GM13977 (cell line): ENCODE measurements around the gene CBLN1.

ENCODE experiments used
- DNase-seq: peaks from one replicate; pipeline ENCODE4 v3.0.0; 2012; ENCODE audit warnings: low spot score
- in situ Hi-C: fragments of 300-500 bp; cut with MboI; formaldehyde crosslinking; loops from one replicate; pipeline ENCODE4 v1.12.0; 2022; ENCODE audit warnings: low sequenced_read_pairs, low pct_unique_long_range_greater_than_20kb, mixed read lengths, inconsistent platforms; ENCODE audit not compliant: unreplicated experiment
- TF ChIP-seq, protein P1 (sequence below): IDR thresholded peaks from 2 replicates; pipeline ENCODE4 v1.5.1; 2012; ENCODE audit warnings: mild to moderate bottlenecking, control low read depth; ENCODE audit not compliant: insufficient read depth; ENCODE audit errors: extremely low read depth, missing control alignments

Gene CBLN1

DNA sequence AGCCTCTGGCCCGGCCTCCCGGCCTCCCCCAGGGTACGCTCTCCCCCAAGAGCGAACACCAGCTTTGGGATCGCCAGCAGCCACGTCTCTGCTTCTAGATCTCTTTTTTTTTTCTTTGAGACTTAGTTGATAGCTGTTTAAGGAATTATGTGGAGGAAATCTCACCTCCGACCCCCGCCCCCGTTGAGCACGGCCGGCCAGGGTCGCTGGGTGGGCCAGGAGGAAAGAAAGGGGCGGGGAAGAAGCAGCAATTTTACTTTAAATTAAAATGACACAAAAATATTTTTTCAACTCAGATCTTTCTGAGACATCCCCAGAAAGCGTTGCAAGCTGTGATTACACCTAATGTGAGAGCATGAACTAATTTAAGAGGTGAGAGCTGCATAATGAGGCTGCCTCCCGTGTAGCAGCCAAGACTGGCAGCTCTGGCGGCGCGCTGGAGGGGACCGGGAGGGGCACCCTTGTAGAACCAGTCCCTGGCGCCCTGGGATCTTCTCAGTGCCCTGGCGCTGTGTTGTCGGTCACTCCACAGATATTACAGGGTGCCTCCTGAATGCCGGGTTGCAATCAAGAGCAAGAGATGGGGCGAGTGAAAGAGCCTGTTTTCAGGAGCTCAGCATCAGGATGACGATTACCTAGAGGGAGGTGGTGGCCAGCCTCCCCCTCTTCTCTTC lies 1.9 kb upstream of the CBLN1 start:
- DNase-seq, result no peak
- TF ChIP-seq, protein P1, sequence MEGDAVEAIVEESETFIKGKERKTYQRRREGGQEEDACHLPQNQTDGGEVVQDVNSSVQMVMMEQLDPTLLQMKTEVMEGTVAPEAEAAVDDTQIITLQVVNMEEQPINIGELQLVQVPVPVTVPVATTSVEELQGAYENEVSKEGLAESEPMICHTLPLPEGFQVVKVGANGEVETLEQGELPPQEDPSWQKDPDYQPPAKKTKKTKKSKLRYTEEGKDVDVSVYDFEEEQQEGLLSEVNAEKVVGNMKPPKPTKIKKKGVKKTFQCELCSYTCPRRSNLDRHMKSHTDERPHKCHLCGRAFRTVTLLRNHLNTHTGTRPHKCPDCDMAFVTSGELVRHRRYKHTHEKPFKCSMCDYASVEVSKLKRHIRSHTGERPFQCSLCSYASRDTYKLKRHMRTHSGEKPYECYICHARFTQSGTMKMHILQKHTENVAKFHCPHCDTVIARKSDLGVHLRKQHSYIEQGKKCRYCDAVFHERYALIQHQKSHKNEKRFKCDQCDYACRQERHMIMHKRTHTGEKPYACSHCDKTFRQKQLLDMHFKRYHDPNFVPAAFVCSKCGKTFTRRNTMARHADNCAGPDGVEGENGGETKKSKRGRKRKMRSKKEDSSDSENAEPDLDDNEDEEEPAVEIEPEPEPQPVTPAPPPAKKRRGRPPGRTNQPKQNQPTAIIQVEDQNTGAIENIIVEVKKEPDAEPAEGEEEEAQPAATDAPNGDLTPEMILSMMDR, result no peak
- in situ Hi-C loops, result no loop called here

GRCh38 chr16:49282690-49283375 lies 1.2 kb upstream of the CBLN1 start:
- DNase-seq, result peak; percentile 31
- in situ Hi-C loops, result no loop called here
- TF ChIP-seq, protein P1, result no peak

DNA sequence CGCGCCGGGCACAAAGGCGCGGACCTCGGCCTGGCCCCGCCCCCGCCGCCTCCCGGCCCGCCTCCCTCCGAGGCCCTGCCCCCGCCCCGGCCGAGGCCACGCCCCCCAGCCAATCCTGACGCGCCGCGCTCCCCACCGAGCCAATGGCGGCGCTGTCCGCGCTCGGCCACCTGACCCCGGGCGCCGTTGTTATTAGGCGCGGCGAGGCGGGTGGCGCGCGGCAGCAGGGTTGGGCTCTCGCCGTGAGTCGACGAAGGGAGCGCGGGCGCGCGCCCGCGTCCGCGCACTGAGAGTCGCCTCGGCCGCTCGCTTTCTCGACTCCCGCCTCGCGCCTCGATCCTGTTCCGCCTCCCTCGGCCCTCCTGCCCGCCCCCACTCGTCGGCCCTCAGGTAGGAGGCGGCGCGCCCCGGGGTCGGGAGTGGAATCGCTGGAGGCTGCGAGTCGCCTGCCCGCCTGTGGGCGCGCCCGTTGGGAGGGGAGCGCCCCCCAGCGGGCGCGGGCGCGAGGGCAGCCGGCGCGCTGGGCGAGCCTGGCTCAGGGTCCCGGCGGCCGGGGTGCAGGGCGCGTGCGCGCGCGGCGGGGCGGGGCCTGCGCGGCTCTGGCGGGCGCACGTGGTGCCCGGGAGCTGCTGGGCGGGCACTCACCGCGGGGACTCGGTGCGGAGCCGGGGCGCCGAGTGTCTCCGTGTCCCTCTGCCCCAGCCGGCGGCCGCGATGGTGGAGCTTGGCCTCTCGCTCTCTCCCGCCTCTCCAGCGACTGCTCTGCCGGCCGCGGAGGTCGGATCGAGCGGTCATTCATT lies 405 bp upstream of the CBLN1 start:
- in situ Hi-C loops, result no loop called here
- DNase-seq, result peak; percentile 97
- TF ChIP-seq, protein P1, result peak; percentile 24

DNA sequence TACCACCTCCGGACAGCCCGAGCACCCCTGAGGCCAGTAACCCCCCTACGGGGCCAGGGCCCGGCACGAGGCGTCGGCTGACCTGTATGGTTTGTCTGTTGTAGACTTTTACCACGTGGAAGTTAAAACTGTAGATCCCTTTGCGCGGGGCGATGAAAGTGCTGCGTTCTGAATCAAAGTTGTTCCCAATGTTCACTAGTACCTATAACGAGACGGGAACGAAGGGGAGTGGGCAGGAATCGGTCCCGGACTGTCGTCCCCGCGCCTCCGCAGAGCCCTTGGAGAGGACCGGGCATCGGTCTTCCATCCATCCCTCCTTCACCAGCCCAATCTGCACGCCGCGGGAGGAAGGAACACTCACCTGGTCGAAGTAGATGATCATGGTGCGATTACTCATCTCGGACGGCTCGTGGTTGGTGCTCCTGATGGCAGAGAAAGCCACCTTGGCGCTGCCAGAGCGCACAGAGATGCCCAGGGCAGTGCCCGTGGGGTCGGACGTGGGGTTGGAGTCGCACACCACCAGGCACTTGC lies 732 bp downstream of the CBLN1 start:
- TF ChIP-seq, protein P1, result no peak
- in situ Hi-C loops, result no loop called here
- DNase-seq, result peak; percentile 28

GRCh38 chr16:49280105-49280741 lies 1.4 kb downstream of the CBLN1 start:
- peak; percentile 35 for DNase-seq
- in situ Hi-C loops, result no loop called here
- TF ChIP-seq, protein P1, result no peak
